Stimulated activated CD8-positive, alpha-beta memory T cell treated with anti-CD3 and anti-CD28 coated beads, Interleukin-15, amount 100 ng/mL, for 1 hour (primary cell): Measurements from ENCODE around the gene SEC24C.
A peak's percentile ranks its signal among the peaks of the same experiment; 100 is the strongest.
"Not testable (repeated sequence)": the region's sequence is repeated elsewhere in the genome, so short reads cannot be mapped to it uniquely, and the experiment has no call there.

ENCODE experiments used
- DNase-seq: peaks from one replicate; pipeline ENCODE4 v3.0.0-alpha.2; 2020; ENCODE audit warnings: low read depth

The SEC24C gene

GRCh38 chr10:73743905-73744663, at the start of gene SEC24C:
SEC24C (plus strand) TSS chr10:73744372; CDS start chr10:73746833, 2,461 bp downstream.
- DNase-seq, result peak; percentile 90

GRCh38 chr10:73695302-73695701, 48.9 kb upstream of the SEC24C start:
- DNase-seq, result not testable (repeated sequence)

GRCh38 chr10:73697675-73698159, 46.5 kb upstream of the SEC24C start, which contains the start of gene AGAP5:
AGAP5 (minus strand) TSS chr10:73698109; CDS start chr10:73697755, 354 bp downstream.
- DNase-seq, result not testable (repeated sequence)

- not testable (repeated sequence) for DNase-seq
Observed at GRCh38 chr10:73698819-73699218, 45.4 kb upstream of the SEC24C start.

GRCh38 chr10:73703924-73704323, 40.2 kb upstream of the SEC24C start:
- DNase-seq, result not testable (repeated sequence)

GRCh38 chr10:73705506-73706072, 38.6 kb upstream of the SEC24C start:
- DNase-seq, result not testable (repeated sequence)

GRCh38 chr10:73706488-73706887, 37.7 kb upstream of the SEC24C start:
- not testable (repeated sequence) for DNase-seq

- not testable (repeated sequence) for DNase-seq
Observed at GRCh38 chr10:73707628-73708027, 36.5 kb upstream of the SEC24C start.

GRCh38 chr10:73708122-73708521, 36.0 kb upstream of the SEC24C start:
- not testable (repeated sequence) for DNase-seq

- DNase-seq, result not testable (repeated sequence)
Observed at GRCh38 chr10:73711683-73712082, 32.5 kb upstream of the SEC24C start.

GRCh38 chr10:73713912-73714311, 30.3 kb upstream of the SEC24C start:
- not testable (repeated sequence) for DNase-seq

- not testable (repeated sequence) for DNase-seq
Observed at GRCh38 chr10:73714483-73714882, 29.7 kb upstream of the SEC24C start.

GRCh38 chr10:73715179-73716156, 28.7 kb upstream of the SEC24C start:
- DNase-seq, result not testable (repeated sequence)

- DNase-seq, result no peak
Observed at GRCh38 chr10:73716251-73716650, 27.9 kb upstream of the SEC24C start.

- no peak for DNase-seq
Observed at GRCh38 chr10:73717556-73717955, 26.6 kb upstream of the SEC24C start.

GRCh38 chr10:73720561-73720960, 23.6 kb upstream of the SEC24C start:
- DNase-seq, result not testable (repeated sequence)

GRCh38 chr10:73723516-73723915, 20.7 kb upstream of the SEC24C start:
- DNase-seq, result no peak

- not testable (repeated sequence) for DNase-seq
Observed at GRCh38 chr10:73729781-73730152, 14.4 kb upstream of the SEC24C start.

GRCh38 chr10:73730153-73730906, 13.8 kb upstream of the SEC24C start:
- peak; percentile 79 for DNase-seq

- no peak for DNase-seq
Observed at GRCh38 chr10:73731588-73732375, 12.4 kb upstream of the SEC24C start.
